Activated CD4-positive, alpha-beta T cell treated with anti-CD3 and anti-CD28 coated beads for 36 hours (primary cell): ENCODE measurements around the gene DAB2IP. TPM values are rescaled to one million over a fixed set of nuclear protein-coding genes. Genes with fewer than 3 reads are reported as not detected.

Experiments
- ATAC-seq: fragments of 200-7000 bp; cut with Tn5 transposase; one replicate; pipeline ENCODE4 v1.10.0; 2021; ENCODE audit warnings: mild to moderate bottlenecking, moderate library complexity
- CTCF ChIA-PET: fragments of 350-600 bp; sonication (Branson Sonifier 250); formaldehyde crosslinking; loops from one replicate; lab custom pipeline; 2021; ENCODE audit warnings: antibody characterized with exemption; lab: Charles Lee
- POLR2A ChIA-PET: fragments of 350-600 bp; sonication (Branson Sonifier 250); formaldehyde crosslinking; loops from one replicate; lab custom pipeline; 2021; ENCODE audit warnings: antibody characterized with exemption, inconsistent platforms; lab: Charles Lee
- DNase-seq: peaks from one replicate; pipeline ENCODE4 v3.0.0-alpha.2; 2020
- H3K27ac Mint-ChIP-seq: one replicate; pipeline ENCODE4 v1.8.0; 2021; ENCODE audit warnings: mixed read lengths
- H3K27me3 Mint-ChIP-seq: one replicate; pipeline ENCODE4 v1.8.0; 2021; ENCODE audit warnings: mixed read lengths
- H3K36me3 Mint-ChIP-seq: one replicate; pipeline ENCODE4 v1.8.0; 2021; ENCODE audit warnings: low read depth, mixed read lengths
- H3K4me1 Mint-ChIP-seq: one replicate; pipeline ENCODE4 v1.8.0; 2021; ENCODE audit warnings: mixed read lengths
- H3K4me3 Mint-ChIP-seq: one replicate; pipeline ENCODE4 v1.8.0; 2021; ENCODE audit warnings: mild to moderate bottlenecking, moderate library complexity, mixed read lengths
- H3K9me3 Mint-ChIP-seq: one replicate; pipeline ENCODE4 v1.8.0; 2021; ENCODE audit warnings: low read depth, mixed read lengths
- intact Hi-C, 2 experiments: fragments of 100-400 bp; cut with DNase I in 1 of 2; cut with micrococcal nuclease in 1 of 2; formaldehyde crosslinking; loops; one replicate each; pipeline versions ENCODE4 v1.14.2 to v1.15.1; 2022 to 2024; cut with DNase I, micrococcal nuclease
- total RNA-seq, 2 experiments: library from RNA; stranded (reverse); gene quantifications; one replicate each; pipeline ENCODE4 v1.2.3, GENCODE V29; 2021

The DAB2IP gene
- total RNA-seq, 2 experiments from 2014 or later, result 0.02 to 0.28 TPM

- no peaks in the 10 kb centered on the region for H3K4me1 Mint-ChIP-seq
- H3K27me3 Mint-ChIP-seq, result peaks cover 24% of the 10 kb centered on the region
- H3K4me3 Mint-ChIP-seq, result no peak overlapping the region
- no peaks in the 10 kb centered on the region for H3K9me3 Mint-ChIP-seq
- POLR2A ChIA-PET, result no interaction called here
- no peaks in the 10 kb centered on the region for H3K36me3 Mint-ChIP-seq
- H3K27ac Mint-ChIP-seq, result no peak overlapping the region
- DNase-seq (no peak), ATAC-seq (no peak)
- intact Hi-C loops, result no loop called here
- CTCF ChIA-PET, result no interaction called here
Measured at GRCh38 chr9:121658166-121658565, 6.7 kb downstream of the DAB2IP start.

- Mint-ChIP-seq H3K4me3 (no peak overlapping the region), H3K36me3 (no peaks in the 10 kb centered on the region), H3K27ac (no peak overlapping the region), H3K4me1 (no peaks in the 10 kb centered on the region), H3K27me3 (peaks cover 22% of the 10 kb centered on the region), H3K9me3 (no peaks in the 10 kb centered on the region)
- POLR2A ChIA-PET, result interaction anchor here (0.6 kb wide), 1 partner anchor 162 kb away, joined by 3 read pairs; no protein-coding TSS in a partner anchor
- ATAC-seq (no peak), DNase-seq (no peak)
- intact Hi-C loops, result no loop called here
- CTCF ChIA-PET, result no interaction called here
Measured at GRCh38 chr9:121658591-121658990, 7.2 kb downstream of the DAB2IP start.

- Mint-ChIP-seq H3K4me1 (no peaks in the 10 kb centered on the region), H3K27ac (no peak overlapping the region), H3K9me3 (no peaks in the 10 kb centered on the region), H3K27me3 (peaks cover 19% of the 10 kb centered on the region), H3K36me3 (no peaks in the 10 kb centered on the region), H3K4me3 (no peak overlapping the region)
- intact Hi-C loops, result no loop called here
- ChIA-PET POLR2A (no interaction called here), CTCF (no interaction called here)
- DNase-seq (no peak), ATAC-seq (no peak)
Measured at GRCh38 chr9:121660367-121660766, 8.9 kb downstream of the DAB2IP start.

GRCh38 chr9:121660876-121661275 lies 9.4 kb downstream of the DAB2IP start:
- Mint-ChIP-seq H3K9me3 (no peaks in the 10 kb centered on the region), H3K27ac (no peak overlapping the region), H3K4me3 (no peak overlapping the region), H3K4me1 (no peaks in the 10 kb centered on the region), H3K36me3 (no peaks in the 10 kb centered on the region), H3K27me3 (peaks cover 19% of the 10 kb centered on the region)
- ATAC-seq (no peak), DNase-seq (no peak)
- ChIA-PET CTCF (no interaction called here), POLR2A (no interaction called here)
- intact Hi-C loops, result no loop called here

GRCh38 chr9:121661328-121661727 lies 9.9 kb downstream of the DAB2IP start:
- peaks cover 22% of the 10 kb centered on the region for H3K27me3 Mint-ChIP-seq
- intact Hi-C loops, result no loop called here
- ChIA-PET POLR2A (no interaction called here), CTCF (no interaction called here)
- no peak for ATAC-seq
- no peak overlapping the region for H3K27ac Mint-ChIP-seq
- no peak overlapping the region for H3K4me3 Mint-ChIP-seq
- H3K4me1 Mint-ChIP-seq, result no peaks in the 10 kb centered on the region
- no peaks in the 10 kb centered on the region for H3K36me3 Mint-ChIP-seq
- H3K9me3 Mint-ChIP-seq, result no peaks in the 10 kb centered on the region
- DNase-seq, result no peak

GRCh38 chr9:121662359-121662758 lies 10.9 kb downstream of the DAB2IP start:
- intact Hi-C loops, result no loop called here
- CTCF ChIA-PET, result interaction anchor here (0.8 kb wide), 1 partner anchor 543 kb away, joined by 3 read pairs; no protein-coding TSS in a partner anchor
- no peak overlapping the region for H3K27ac Mint-ChIP-seq
- ATAC-seq, result no peak
- no peaks in the 10 kb centered on the region for H3K4me1 Mint-ChIP-seq
- no peaks in the 10 kb centered on the region for H3K36me3 Mint-ChIP-seq
- POLR2A ChIA-PET, result no interaction called here
- H3K9me3 Mint-ChIP-seq, result no peaks in the 10 kb centered on the region
- no peak for DNase-seq
- H3K27me3 Mint-ChIP-seq, result peaks cover 22% of the 10 kb centered on the region
- H3K4me3 Mint-ChIP-seq, result no peak overlapping the region

- H3K36me3 Mint-ChIP-seq, result no peaks in the 10 kb centered on the region
- POLR2A ChIA-PET, result no interaction called here
- ATAC-seq (no peak), DNase-seq (no peak)
- no peaks in the 10 kb centered on the region for H3K4me1 Mint-ChIP-seq
- H3K27ac Mint-ChIP-seq, result no peak overlapping the region
- H3K4me3 Mint-ChIP-seq, result no peak overlapping the region
- H3K27me3 Mint-ChIP-seq, result peaks cover 22% of the 10 kb centered on the region
- CTCF ChIA-PET, result interaction anchor here (1.0 to 1.3 kb wide), 2 partner anchors 16 to 21 kb away, joined by 4 to 5 read pairs; no protein-coding TSS in a partner anchor
- H3K9me3 Mint-ChIP-seq, result no peaks in the 10 kb centered on the region
- intact Hi-C loops, result no loop called here
Measured at GRCh38 chr9:121662891-121663580, 11.6 kb downstream of the DAB2IP start.

- H3K36me3 Mint-ChIP-seq, result no peaks in the 10 kb centered on the region
- peaks cover 22% of the 10 kb centered on the region for H3K27me3 Mint-ChIP-seq
- no peak overlapping the region for H3K27ac Mint-ChIP-seq
- no peak overlapping the region for H3K4me3 Mint-ChIP-seq
- CTCF ChIA-PET, result interaction anchor here (0.9 to 1.3 kb wide), 3 partner anchors 16 to 117 kb away, joined by 3 to 5 read pairs (median 4); no protein-coding TSS in a partner anchor
- POLR2A ChIA-PET, result no interaction called here
- ATAC-seq (no peak), DNase-seq (no peak)
- no peaks in the 10 kb centered on the region for H3K9me3 Mint-ChIP-seq
- H3K4me1 Mint-ChIP-seq, result no peaks in the 10 kb centered on the region
- intact Hi-C loops, result no loop called here
Measured at GRCh38 chr9:121663591-121663990, 12.2 kb downstream of the DAB2IP start.

GRCh38 chr9:121666294-121666693 lies 14.9 kb downstream of the DAB2IP start:
- no peaks in the 10 kb centered on the region for H3K9me3 Mint-ChIP-seq
- no peak for ATAC-seq
- CTCF ChIA-PET, result no interaction called here

GRCh38 chr9:121667214-121667613 lies 15.8 kb downstream of the DAB2IP start:
- ATAC-seq (no peak), DNase-seq (no peak)
- no peaks in the 10 kb centered on the region for H3K36me3 Mint-ChIP-seq
- H3K9me3 Mint-ChIP-seq, result no peaks in the 10 kb centered on the region
- intact Hi-C loops, result no loop called here
- ChIA-PET CTCF (no interaction called here), POLR2A (no interaction called here)
- no peaks in the 10 kb centered on the region for H3K4me1 Mint-ChIP-seq
- H3K4me3 Mint-ChIP-seq, result no peak overlapping the region
- H3K27me3 Mint-ChIP-seq, result peaks cover 25% of the 10 kb centered on the region
- no peak overlapping the region for H3K27ac Mint-ChIP-seq

More at GRCh38 chr9:121666294-121666693, 14.9 kb downstream of the DAB2IP start:
- no peak for DNase-seq
- no peaks in the 10 kb centered on the region for H3K36me3 Mint-ChIP-seq
- no peaks in the 10 kb centered on the region for H3K4me1 Mint-ChIP-seq
- intact Hi-C loops, result no loop called here
- no peak overlapping the region for H3K4me3 Mint-ChIP-seq
- peaks cover 25% of the 10 kb centered on the region for H3K27me3 Mint-ChIP-seq
- POLR2A ChIA-PET, result no interaction called here
- no peak overlapping the region for H3K27ac Mint-ChIP-seq

- CTCF ChIA-PET, result no interaction called here
- no peaks in the 10 kb centered on the region for H3K4me1 Mint-ChIP-seq
- POLR2A ChIA-PET, result no interaction called here
- ATAC-seq, result no peak
- peaks cover 20% of the 10 kb centered on the region for H3K27me3 Mint-ChIP-seq
- intact Hi-C loops, result no loop called here
- no peaks in the 10 kb centered on the region for H3K9me3 Mint-ChIP-seq
- no peak overlapping the region for H3K4me3 Mint-ChIP-seq
- no peaks in the 10 kb centered on the region for H3K36me3 Mint-ChIP-seq
- H3K27ac Mint-ChIP-seq, result no peak overlapping the region
- no peak for DNase-seq
Measured at GRCh38 chr9:121667890-121668289, 16.5 kb downstream of the DAB2IP start.

- POLR2A ChIA-PET, result no interaction called here
- Mint-ChIP-seq H3K27ac (no peak overlapping the region), H3K27me3 (peaks cover 14% of the 10 kb centered on the region)
Measured at GRCh38 chr9:121670431-121670830, 19.0 kb downstream of the DAB2IP start.

More at GRCh38 chr9:121670431-121670830, 19.0 kb downstream of the DAB2IP start:
- ATAC-seq, result no peak
- DNase-seq, result no peak
- CTCF ChIA-PET, result no interaction called here
- Mint-ChIP-seq H3K4me1 (no peaks in the 10 kb centered on the region), H3K36me3 (no peaks in the 10 kb centered on the region), H3K9me3 (no peaks in the 10 kb centered on the region), H3K4me3 (no peak overlapping the region)
- intact Hi-C loops, result no loop called here
